MCF 10A (cell line): ENCODE results near the gene LCE6A. TPM values are rescaled to one million over a fixed set of nuclear protein-coding genes. Genes with fewer than 3 reads are reported as not detected.

Experiments
- BruUV-seq: library from RNA; stranded (reverse); fragments of 400-500 nt; replicated peaks from 2 replicates; lab custom pipeline; 2021; lab: Mats Ljungman, UMichigan
- CTCF ChIA-PET: fragments of 300-600 bp; sonication (Branson Sonifier 250); formaldehyde crosslinking; extraction: SDS; loops from one replicate; lab custom pipeline; 2021; ENCODE audit warnings: antibody characterized with exemption, inconsistent platforms; lab: Yijun Ruan, JAX
- POLR2A ChIA-PET: fragments of 300-600, 350-650 bp; sonication (Branson Sonifier 250); formaldehyde crosslinking; extraction: SDS; loops from one replicate; lab custom pipeline; 2020; ENCODE audit warnings: antibody characterized with exemption, inconsistent platforms; lab: Yijun Ruan, JAX
- DNase-seq: peaks from one replicate; pipeline ENCODE4 v3.0.0-alpha.2; 2018; ENCODE audit not compliant: unreplicated experiment
- H3K27ac Mint-ChIP-seq: one replicate; pipeline ENCODE4 v1.8.0; 2022; ENCODE audit warnings: mild to moderate bottlenecking, low read depth, mixed read lengths; ENCODE audit not compliant: unreplicated experiment
- H3K27me3 Mint-ChIP-seq: one replicate; pipeline ENCODE4 v1.8.0; 2022; ENCODE audit warnings: mixed read lengths; ENCODE audit not compliant: insufficient read depth, unreplicated experiment
- H3K36me3 Mint-ChIP-seq: one replicate; pipeline ENCODE4 v1.8.0; 2022; ENCODE audit warnings: mild to moderate bottlenecking, moderate library complexity, mixed read lengths; ENCODE audit not compliant: insufficient read depth, unreplicated experiment
- H3K4me1 Mint-ChIP-seq: one replicate; pipeline ENCODE4 v1.8.0; 2022; ENCODE audit warnings: mixed read lengths; ENCODE audit not compliant: insufficient read depth, unreplicated experiment
- H3K4me3 Mint-ChIP-seq: one replicate; pipeline ENCODE4 v1.8.0; 2022; ENCODE audit warnings: mild to moderate bottlenecking, moderate library complexity, mixed read lengths; ENCODE audit not compliant: unreplicated experiment
- H3K9me3 Mint-ChIP-seq: one replicate; pipeline ENCODE4 v1.8.0; 2022; ENCODE audit warnings: mixed read lengths; ENCODE audit not compliant: unreplicated experiment
- CTCF ChIP-seq: fragments of 200-600 bp; IDR thresholded peaks from one replicate; pipeline ENCODE4 v1.8.0; 2022; ENCODE audit warnings: antibody characterized with exemption, mild to moderate bottlenecking; ENCODE audit not compliant: unreplicated experiment
- intact Hi-C: fragments of 100-400 bp; cut with micrococcal nuclease; formaldehyde crosslinking; loops from 2 replicates; pipeline ENCODE4 v1.14.1; 2022
- total RNA-seq: library from RNA; stranded (reverse); gene quantifications from 2 replicates; pipeline ENCODE4 v1.2.3, GENCODE V29; 2022

Gene LCE6A
- total RNA-seq, 1 experiment from 2014 or later = not detected

GRCh38 chr1:152876827-152877226 lies 34.2 kb downstream of the LCE6A start:
- H3K27ac Mint-ChIP-seq = no peak overlapping the region
- no peak overlapping the region for H3K4me3 Mint-ChIP-seq
- no peak for TF ChIP-seq CTCF
- no TSS peak for BruUV-seq
- H3K27me3 Mint-ChIP-seq = no peaks in the 10 kb centered on the region
- peaks cover 23% of the 10 kb centered on the region for H3K4me1 Mint-ChIP-seq
- DNase-seq = no peak
- H3K9me3 Mint-ChIP-seq = no peaks in the 10 kb centered on the region
- no peaks in the 10 kb centered on the region for H3K36me3 Mint-ChIP-seq
- intact Hi-C loops = loop anchor here (10.0 kb wide), 1 partner anchor 408 kb away; no protein-coding TSS in a partner anchor
- CTCF ChIA-PET = interaction anchor here (1.0 to 13.2 kb wide), 3 partner anchors 25 to 319 kb away, joined by 3 to 479 read pairs (median 4); partner anchors contain the start of gene LELP1
- POLR2A ChIA-PET = interaction anchor here (1.6 kb wide), 1 partner anchor 223 kb away, joined by 4 read pairs; no protein-coding TSS in a partner anchor

GRCh38 chr1:152878042-152878441 lies 35.4 kb downstream of the LCE6A start, which contains the start of gene SMCP:
Gene SMCP, plus strand, starts transcription at chr1:152878322. Its CDS starts 6,101 bp downstream, at chr1:152884423.
- no TSS peak for BruUV-seq
- H3K36me3 Mint-ChIP-seq = no peaks in the 10 kb centered on the region
- intact Hi-C loops = loop anchor here (10.0 kb wide), 1 partner anchor 407 kb away; no protein-coding TSS in a partner anchor
- no peaks in the 10 kb centered on the region for H3K27me3 Mint-ChIP-seq
- ChIA-PET POLR2A (interaction anchor here (1.8 kb wide), 1 partner anchor 10 kb away, joined by 7 read pairs; no protein-coding TSS in a partner anchor), CTCF (interaction anchor here (0.5 to 13.2 kb wide), 16 partner anchors 7 to 340 kb away, joined by 3 to 479 read pairs (median 4); partner anchors contain the start of gene LELP1)
- H3K4me1 Mint-ChIP-seq = peaks cover 20% of the 10 kb centered on the region
- peak; percentile 57 for DNase-seq
- no peak within 1 kb of the TSS for H3K27ac Mint-ChIP-seq
- no peak within 1 kb of the TSS for H3K4me3 Mint-ChIP-seq
- H3K9me3 Mint-ChIP-seq = no peaks in the 10 kb centered on the region
- TF ChIP-seq CTCF = peak; percentile 55

- intact Hi-C loops = loop anchor here (10.0 kb wide), 1 partner anchor 405 kb away; no protein-coding TSS in a partner anchor
- H3K27ac Mint-ChIP-seq = no peak overlapping the region
- POLR2A ChIA-PET = interaction anchor here (0.8 to 1.8 kb wide), 2 partner anchors 8 to 35 kb away, joined by 3 to 7 read pairs; no protein-coding TSS in a partner anchor
- no TSS peak for BruUV-seq
- no peak for TF ChIP-seq CTCF
- H3K27me3 Mint-ChIP-seq = no peaks in the 10 kb centered on the region
- H3K36me3 Mint-ChIP-seq = no peaks in the 10 kb centered on the region
- no peaks in the 10 kb centered on the region for H3K9me3 Mint-ChIP-seq
- CTCF ChIA-PET = interaction anchor here (0.6 to 13.2 kb wide), 8 partner anchors 9 to 316 kb away, joined by 3 to 479 read pairs (median 4); partner anchors contain the start of gene LELP1
- peaks cover 27% of the 10 kb centered on the region for H3K4me1 Mint-ChIP-seq
- no peak overlapping the region for H3K4me3 Mint-ChIP-seq
- DNase-seq = no peak
Observed at GRCh38 chr1:152879559-152880198, 37.0 kb downstream of the LCE6A start.

GRCh38 chr1:152880316-152880715 lies 37.7 kb downstream of the LCE6A start:
- no peaks in the 10 kb centered on the region for H3K9me3 Mint-ChIP-seq
- DNase-seq = peak; percentile 48
- POLR2A ChIA-PET = interaction anchor here (0.8 kb wide), 1 partner anchor 34 kb away, joined by 3 read pairs; no protein-coding TSS in a partner anchor
- CTCF ChIA-PET = interaction anchor here (1.1 to 13.2 kb wide), 5 partner anchors 9 to 315 kb away, joined by 4 to 479 read pairs (median 18); partner anchors contain the start of gene LELP1
- H3K4me3 Mint-ChIP-seq = no peak overlapping the region
- no peak overlapping the region for H3K27ac Mint-ChIP-seq
- H3K27me3 Mint-ChIP-seq = no peaks in the 10 kb centered on the region
- no peaks in the 10 kb centered on the region for H3K36me3 Mint-ChIP-seq
- BruUV-seq = no TSS peak
- no peak for TF ChIP-seq CTCF
- intact Hi-C loops = no loop called here
- H3K4me1 Mint-ChIP-seq = peaks cover 34% of the 10 kb centered on the region
